ENCODE measurements around the gene VAV2. TPM values are rescaled to one million over a fixed set of nuclear protein-coding genes. Genes with fewer than 3 reads are reported as not detected.
A peak's percentile ranks its signal among the peaks of the same experiment; 100 is the strongest.

The VAV2 gene
- total RNA-seq, 1 experiment from 2014 or later = 24.7 TPM

DNA sequence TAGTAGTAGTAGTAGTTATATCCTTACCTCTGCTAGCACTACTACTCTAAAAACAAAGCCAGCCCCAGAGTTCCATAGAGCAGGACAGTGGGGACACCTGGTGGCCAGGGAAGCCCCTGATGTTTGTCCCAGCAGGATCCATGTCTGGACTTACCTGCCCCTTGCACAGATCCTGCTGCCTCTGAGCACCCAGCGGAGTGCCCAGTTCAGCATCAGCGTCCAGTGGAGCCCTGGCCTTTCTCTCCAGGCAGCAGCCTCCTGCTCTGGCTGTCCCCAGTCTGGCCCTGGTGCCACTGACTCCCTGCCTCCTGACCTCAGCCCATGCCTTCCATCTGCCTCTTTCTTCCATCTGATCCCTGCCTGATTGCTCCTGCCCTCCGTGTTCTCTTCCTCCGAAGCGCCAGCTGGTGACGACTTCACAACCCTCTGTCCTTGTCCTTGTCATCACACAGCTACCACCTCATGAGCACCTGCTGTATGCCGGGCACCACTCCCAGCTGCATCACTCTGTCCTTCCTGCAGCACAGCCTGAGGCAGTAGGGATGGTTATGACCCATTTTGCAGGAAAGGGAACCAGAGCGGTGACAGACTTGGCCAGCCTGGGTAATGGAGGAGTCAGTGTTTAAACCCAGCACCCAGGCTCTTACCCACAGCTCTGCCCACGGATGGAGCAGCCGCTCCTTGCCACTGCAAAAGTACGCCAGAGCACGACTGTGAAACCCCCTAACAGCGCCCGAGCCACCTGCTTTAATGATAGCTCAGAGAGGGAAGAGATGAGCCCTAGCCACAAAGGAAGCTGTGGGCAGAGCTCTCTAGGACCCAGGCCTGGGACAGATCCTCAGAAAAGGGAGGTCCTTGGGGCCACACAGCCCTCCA, 265.5 kb downstream of the VAV2 start:
- intact Hi-C loops (cut with micrococcal nuclease; ENCODE audit: unreplicated experiment) (loop anchor here (1.0 kb wide), 1 partner anchor 193 kb away; no protein-coding TSS in a partner anchor), in situ Hi-C loops (cut with HindIII; ENCODE audit: low pct_unique_long_range_greater_than_20kb, low sequenced_read_pairs) (no loop called here)
- DNase-seq (ENCODE audit: low read depth, low spot score) (no peak), ATAC-seq (peak; percentile 88)
- Histone ChIP-seq H3K36me3 (ENCODE audit: control insufficient read depth, insufficient read depth, low read length) (no peaks in the 10 kb centered on the region), H3K27ac (ENCODE audit: low read length) (no peak overlapping the region), H3K4me3 (ENCODE audit: low read depth in 2 of 2, low read length in 2 of 2) (no peak overlapping the region), H3K4me1 (ENCODE audit: control insufficient read depth, insufficient read depth, low read length) (peaks cover 2% of the 10 kb centered on the region; the same call in 1 of the 2 replicates), H3K9me3 (ENCODE audit: control insufficient read depth, insufficient read depth, low read depth, low read length) (no peaks in the 10 kb centered on the region), H3K27me3 (ENCODE audit: control insufficient read depth, insufficient read depth, low read length) (peaks cover 4% of the 10 kb centered on the region)
- TF ChIP-seq CTCF (IDR thresholded peaks at IDR 0.05) (peak; percentile 63), REST (IDR thresholded peaks at IDR 0.05; ENCODE audit: insufficient read depth in 1 of 2, low read depth in 2 of 2, low read length in 1 of 2) (no peak), POLR2AphosphoS5 (IDR thresholded peaks at IDR 0.05; ENCODE audit: low read depth, low read length) (no peak)
- POLR2A ChIA-PET = no interaction called here
- CTCF ChIA-PET = interaction anchor here (0.7 kb wide), 1 partner anchor 43 kb away, joined by 5 read pairs; no protein-coding TSS in a partner anchor
- BruUV-seq (replicated peaks) = no TSS peak

DNA sequence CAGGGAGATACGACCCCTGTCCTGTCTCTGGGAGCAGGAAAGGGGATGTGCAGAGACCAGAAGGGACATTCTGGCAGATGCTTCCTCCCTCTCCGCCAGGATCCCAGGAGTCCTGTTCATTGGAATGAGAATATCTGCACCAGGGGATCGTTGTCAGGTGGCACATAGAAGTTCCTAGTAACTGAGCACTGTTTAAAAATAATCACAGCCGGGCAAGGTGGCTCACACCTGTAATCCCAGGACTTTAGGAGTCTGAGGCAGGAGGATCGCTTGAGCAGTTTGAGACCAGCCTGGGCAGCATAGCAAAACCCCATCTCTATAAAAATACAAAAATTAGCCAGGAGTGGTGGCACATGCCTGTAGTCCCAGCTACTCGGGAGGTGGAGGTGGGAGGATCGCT, 266.2 kb downstream of the VAV2 start:
- ATAC-seq = no peak

More for the DNA sequence above, 266.2 kb downstream of the VAV2 start:
- no peak for DNase-seq (ENCODE audit: low read depth, low spot score)
- in situ Hi-C loops (cut with HindIII; ENCODE audit: low pct_unique_long_range_greater_than_20kb, low sequenced_read_pairs) = no loop called here
- ChIA-PET CTCF (interaction anchor here (0.6 to 0.7 kb wide), 2 partner anchors 43 to 131 kb away, joined by 5 read pairs; no protein-coding TSS in a partner anchor), POLR2A (no interaction called here)
- H3K9me3 ChIP-seq (ENCODE audit: control insufficient read depth, insufficient read depth, low read depth, low read length) = no peaks in the 10 kb centered on the region
- BruUV-seq (replicated peaks) = no TSS peak
- no peak overlapping the region for H3K27ac ChIP-seq (ENCODE audit: low read length)
- H3K27me3 ChIP-seq (ENCODE audit: control insufficient read depth, insufficient read depth, low read length) = peaks cover 4% of the 10 kb centered on the region
- intact Hi-C loops (cut with micrococcal nuclease; ENCODE audit: unreplicated experiment) = loop anchor here (1.0 kb wide), 1 partner anchor 193 kb away; no protein-coding TSS in a partner anchor
- H3K4me1 ChIP-seq (ENCODE audit: control insufficient read depth, insufficient read depth, low read length) = peaks cover 2% of the 10 kb centered on the region; the same call in 1 of the 2 replicates
- no peak overlapping the region for H3K4me3 ChIP-seq (ENCODE audit: low read depth in 2 of 2, low read length in 2 of 2)
- no peaks in the 10 kb centered on the region for H3K36me3 ChIP-seq (ENCODE audit: control insufficient read depth, insufficient read depth, low read length)
- TF ChIP-seq CTCF (IDR thresholded peaks at IDR 0.05) (no peak), TCF7L2 (IDR thresholded peaks at IDR 0.05; ENCODE audit: low read depth, low read length) (no peak), REST (IDR thresholded peaks at IDR 0.05; ENCODE audit: insufficient read depth in 1 of 2, low read depth in 2 of 2, low read length in 1 of 2) (no peak), SIN3A (IDR thresholded peaks at IDR 0.05; ENCODE audit: borderline replicate concordance, insufficient read depth, low read depth, low read length) (no peak), POLR2AphosphoS5 (IDR thresholded peaks at IDR 0.05; ENCODE audit: low read depth, low read length) (no peak)
